ENCODE results near the gene CS.
"Not testable (repeated sequence)": the region's sequence is repeated elsewhere in the genome, so short reads cannot be mapped to it uniquely, and the experiment has no call there.

CS gene

DNA sequence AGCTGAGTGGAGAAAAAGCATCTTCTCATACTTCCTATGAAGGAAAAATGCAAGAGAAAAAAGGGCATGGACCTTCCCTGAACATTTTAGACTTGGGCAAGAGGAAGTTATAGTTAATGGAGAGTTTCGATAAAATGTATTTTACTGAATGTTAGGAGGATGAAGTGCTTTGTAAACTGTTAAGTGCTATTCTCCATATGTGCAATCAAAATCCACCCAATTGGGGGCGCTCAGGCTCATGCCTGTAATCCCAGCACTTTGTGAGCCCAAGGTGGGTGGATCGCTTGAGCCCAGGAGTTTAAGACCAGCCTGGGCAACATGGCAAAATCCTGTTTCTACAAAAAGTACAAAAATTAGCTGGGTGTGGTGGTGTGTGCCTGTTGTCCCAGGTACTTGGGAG lies 17.5 kb upstream of the CS start:
- DNase-seq = no peak

DNA sequence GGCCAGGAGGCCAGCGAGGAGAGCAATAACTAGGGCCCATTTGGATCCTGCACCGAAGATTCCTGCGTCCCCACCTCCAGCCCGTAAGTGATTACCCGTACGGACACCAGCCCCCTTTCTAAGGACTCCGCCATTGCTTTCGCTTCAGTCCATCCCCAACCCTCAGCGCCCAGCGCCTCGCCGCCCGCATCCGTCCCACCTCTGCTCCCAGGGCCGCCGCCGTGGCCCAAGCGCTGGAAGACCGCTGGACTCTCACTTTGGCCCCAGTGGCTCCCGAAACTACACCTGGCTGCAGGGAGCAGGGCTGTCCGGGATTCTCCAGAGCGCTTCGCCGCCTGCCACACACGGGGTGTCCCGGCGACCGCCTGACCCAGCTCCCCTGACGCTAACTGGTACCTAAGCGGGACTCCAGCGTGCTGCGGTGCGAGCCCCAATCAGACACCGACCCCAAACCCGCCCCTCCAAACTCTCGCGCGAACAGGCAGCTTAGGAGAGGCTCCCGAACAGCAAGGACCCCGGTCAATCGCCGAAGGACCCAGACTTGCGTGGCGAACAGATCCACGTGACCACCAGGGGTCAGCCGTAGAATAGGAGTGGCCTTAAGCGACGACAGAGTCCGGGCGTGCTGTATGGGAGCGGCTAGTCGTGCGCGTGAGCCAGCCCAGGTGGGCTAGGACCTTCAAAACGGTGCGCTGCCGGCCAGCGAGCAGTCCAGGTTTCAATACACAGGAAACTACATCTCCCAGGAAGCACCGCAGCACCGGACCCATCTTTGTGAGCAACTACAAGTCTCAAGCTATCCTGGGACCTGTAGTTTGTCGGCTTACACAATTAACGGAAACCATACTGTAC lies 15.7 kb upstream of the CS start, which contains the start of gene CNPY2:
Gene CNPY2, minus strand, starts transcription at position 367 of the 852 bp plus-strand sequence. CDS start 771 bp downstream, outside the sequence.
- DNase-seq = peak; percentile 94 to 96

DNA sequence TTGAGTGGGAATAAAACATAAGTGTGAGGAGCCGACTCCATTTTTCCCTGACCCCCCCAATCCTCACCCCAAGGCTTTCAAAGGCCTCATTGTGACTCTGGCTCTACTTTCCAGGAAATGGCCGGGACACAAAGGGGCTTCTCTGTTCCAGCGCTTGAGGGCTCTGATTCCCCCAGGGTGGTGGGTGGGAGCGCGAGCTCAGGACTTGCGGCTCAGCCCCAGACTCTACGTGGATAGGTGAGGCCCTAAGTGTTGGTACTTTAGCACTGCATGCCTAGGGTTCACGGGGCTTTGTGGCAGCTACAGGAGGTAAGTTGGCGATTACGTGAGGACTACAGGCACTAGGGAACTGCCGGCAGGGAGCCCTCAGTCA lies 15.1 kb upstream of the CS start:
- DNase-seq = no peak

DNA sequence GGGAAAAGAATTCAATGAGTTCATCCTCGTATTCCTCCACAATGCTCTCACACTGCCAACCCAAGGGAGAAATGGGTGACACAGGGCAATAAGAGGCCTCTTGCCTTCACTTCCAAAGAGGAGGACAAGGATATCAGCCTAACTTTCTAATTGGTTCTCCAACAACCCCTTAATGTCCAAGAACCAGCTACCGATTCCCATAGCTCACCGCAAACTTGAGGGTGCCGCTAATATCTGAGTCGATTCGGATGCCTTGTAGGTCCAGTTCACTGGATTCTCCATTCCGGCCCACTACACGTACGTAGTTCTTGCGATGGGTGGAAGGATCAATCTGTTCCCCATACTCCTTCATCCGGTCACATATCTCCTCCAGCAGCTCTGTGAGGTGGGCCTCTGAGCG lies 10.9 kb upstream of the CS start:
- DNase-seq = no peak

DNA sequence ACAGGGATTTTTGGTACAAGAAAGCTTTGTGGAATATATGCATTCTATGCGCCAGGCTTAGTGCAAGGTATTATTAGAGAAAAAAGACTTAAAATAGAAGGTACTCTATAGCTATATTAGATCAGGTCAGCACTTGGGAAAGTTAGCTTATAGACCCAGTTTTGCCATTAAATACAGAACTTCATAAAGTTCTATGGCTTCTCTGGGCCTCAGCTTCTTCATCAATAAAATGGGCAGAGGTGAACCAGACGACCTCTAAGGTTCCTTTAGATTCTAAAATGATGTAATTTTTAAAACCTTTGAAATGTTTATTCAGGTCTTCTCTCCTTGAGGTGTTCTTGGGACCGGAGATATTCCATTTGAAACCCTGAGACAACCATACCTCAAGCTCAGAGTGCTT lies 8.6 kb upstream of the CS start:
- DNase-seq = no peak

DNA sequence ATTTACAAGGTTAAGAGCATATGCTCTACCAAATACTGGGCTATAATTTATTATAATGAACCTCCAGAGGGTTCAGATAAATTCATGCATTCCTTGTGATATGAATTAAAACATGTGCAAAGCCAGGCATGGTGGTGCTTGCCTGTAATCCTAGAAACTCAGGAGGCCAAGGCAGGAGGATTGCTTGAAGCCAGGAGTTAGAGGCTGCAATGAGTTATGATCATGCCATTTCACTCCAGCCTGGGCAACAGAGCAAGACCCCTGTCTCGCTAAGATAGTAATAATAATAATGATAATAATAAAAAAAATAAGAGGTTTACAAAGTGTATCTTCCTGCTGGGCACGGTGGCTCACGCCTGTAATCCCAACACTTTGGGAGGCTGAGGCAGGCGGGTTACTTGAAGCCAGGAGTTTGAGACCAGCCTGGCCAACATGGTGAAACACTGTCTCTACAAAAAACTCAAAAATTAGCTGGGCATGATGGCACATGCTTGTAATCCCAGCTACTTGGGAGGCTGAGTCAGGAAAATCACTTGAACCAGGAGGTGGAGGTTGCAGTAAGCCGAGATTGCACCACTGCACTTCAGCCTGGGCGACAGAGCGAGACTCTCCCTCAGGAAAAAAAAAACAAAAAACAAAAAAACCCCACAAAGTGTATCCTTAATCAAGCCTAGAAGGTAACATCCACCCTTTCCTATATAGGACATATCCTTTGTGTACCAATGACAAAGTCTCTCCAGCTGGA lies 7.3 kb upstream of the CS start:
- DNase-seq = no peak

DNA sequence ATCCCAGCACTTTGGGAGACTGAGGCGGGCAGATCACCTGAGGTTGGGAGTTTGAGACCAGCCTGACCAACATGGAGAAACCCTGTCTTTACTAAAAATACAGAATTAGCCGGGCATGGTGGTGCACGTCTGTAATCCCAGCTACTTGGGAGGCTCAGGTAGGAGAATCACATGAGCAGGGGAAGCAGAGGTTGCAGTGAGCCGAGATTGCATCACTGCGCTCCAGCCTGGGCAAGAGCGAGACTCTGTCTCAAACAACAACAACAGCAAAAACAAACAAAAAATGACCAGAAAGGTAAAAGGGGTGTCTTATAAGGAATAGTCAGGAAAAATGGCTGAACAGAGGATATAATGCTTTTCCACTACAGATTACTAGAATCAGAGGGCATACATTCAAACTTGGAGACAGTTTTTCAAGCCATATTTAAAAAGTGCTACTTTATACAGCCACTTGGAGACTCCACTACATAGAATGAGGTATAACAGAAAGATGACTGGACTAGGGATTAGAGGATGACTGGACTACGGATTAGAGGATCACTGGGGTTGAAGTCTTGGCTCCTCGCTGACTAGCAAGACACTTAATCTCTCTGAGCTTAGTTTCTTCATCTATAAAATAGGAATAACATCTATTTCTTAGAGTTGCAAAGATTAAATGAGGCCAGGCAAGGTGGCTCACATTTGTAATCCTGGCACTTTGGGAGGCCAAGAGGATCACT lies 4.9 kb upstream of the CS start:
- no peak for DNase-seq

DNA sequence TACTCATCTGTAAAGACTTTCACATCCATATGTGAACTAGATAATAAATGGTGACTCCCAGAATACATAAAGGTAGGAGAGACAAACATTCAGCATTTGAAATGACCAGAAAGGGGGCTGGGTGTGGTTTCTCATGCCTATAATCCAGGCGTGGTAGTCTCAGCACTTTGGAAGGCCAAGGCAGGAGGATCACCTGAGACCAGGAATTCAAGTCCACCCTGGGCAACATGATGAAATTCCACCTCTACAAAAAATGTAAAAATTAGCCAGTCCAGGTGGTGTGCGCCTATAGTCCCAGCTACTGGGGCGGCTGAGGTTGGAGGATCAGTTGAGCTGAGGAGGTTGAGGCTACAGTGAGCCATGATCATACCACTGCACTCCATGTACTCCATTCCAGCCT lies 4.1 kb upstream of the CS start:
- DNase-seq = no peak

DNA sequence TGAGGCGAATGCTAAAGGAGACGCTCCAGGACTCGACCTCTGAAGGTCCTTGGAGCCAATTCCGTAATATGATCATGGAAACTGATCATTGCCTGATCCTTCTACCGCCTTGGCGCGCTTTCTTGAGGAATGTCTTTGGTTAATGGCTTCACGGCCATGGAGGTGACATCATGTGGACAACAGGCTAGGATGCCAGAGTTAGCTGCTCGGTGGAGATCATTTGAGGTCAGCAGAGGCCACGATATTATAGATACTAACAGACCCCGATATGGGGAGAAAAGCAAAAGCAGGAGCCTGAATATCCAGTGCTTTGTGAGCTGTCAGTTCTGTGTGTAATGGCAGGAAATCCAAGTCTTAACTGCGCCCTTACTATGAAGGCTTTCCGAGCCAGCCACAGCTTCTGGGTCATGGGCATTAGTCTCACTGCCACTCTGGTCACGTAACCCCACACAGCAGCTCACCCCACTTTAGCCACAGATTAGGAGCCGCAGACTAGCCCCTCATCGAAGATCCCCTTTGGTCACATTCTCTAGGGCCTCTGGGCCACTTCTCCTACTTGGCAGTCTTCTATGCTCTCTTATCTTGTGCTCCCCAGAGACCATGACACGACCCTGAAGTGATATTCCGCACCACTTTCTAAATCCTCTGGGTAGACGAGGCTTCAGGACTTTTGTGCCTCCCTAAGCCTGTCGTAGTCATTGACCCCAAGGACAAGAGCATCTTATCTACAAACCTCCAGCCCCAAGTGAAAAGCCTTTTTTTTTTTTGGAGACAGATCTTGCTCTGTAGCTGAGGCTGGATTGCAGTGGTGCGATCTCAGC lies 724 bp upstream of the CS start:
- no peak for DNase-seq

DNA sequence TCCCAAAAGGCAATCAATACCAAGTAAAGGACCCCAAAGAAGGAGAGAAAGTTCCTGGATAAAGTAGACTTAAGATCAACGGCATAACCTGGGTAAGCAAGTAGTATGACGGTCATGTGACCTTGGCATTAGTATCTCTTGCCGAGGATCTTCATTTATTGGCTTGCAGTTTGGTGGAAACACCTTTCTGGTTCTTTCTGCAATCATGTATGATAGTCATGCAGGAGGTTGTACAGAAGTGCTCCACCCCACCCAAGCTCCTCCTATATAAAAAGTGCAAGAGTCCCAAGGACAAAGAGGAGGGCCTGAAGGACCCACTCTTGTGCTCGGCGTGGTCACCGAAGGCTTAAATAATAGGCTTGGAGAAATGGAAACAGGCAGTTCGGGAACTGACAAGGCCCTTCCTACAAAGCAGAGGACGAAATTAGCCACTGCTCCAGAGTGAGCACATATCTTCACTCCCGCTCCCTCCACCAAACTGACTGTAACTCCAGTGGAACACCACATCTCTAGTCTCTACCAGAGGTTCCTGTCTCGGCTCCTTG lies 750 bp downstream of the CS start:
- peak in 1 of 2 donors; percentile 32 for DNase-seq

DNA sequence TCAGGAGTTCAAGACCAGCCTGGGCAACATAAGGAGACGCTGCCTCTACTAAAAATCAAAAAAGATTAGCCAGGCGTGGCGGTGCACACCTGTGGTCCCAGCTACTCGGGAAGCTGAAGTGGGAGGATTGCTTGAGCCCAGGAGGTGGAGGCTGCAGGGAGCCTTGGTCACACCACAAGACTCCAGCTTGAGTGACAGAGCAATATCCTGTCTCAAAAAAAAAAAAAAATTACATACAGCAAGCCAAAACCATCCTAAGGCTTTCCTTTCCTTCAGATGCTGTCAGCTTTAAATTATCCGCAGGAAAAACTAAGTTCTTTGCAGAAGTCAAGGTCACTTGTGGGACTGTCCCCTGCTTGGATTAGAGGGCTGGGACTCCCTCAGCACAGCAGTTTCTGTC lies 1.3 kb downstream of the CS start:
- no peak for DNase-seq

DNA sequence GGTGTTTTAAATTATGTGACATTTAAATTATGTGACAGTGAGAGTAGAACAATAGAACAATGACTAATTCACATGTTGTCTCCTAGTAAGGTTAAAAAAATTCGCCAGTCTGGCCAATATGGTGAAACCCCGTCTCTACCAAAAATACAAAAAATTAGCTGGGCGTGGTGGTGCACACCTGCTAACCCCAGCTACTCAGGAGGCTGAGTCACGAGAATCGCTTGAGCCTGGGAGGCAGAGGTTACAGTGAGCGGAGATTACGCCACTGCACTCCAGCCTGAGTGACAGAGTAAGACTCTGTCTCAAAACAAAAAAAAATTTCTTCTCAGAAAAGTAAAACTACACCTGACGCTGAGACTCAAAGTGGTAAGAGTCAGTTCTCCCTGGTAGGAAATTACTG lies 2.7 kb downstream of the CS start:
- no peak for DNase-seq

DNA sequence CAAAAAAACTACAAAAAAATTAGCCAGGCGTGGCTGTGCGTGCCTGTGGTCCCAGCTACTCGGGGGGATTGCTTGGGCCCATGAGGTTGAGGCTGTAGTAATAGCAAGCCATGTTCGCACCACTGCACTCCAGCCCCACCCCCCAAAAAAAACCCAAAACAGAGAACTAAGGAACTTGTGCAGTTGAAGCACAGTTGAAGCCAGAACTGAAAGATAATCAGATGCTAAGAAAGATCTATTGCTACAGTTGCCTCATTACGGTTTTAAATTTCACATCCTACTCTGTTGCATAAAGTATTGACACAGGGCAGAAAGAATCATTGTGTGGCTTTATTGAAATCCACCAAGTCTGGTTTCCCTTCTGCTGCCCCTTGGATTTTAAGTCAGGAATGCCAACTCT lies 3.8 kb downstream of the CS start:
- DNase-seq = peak; percentile 21 to 70

DNA sequence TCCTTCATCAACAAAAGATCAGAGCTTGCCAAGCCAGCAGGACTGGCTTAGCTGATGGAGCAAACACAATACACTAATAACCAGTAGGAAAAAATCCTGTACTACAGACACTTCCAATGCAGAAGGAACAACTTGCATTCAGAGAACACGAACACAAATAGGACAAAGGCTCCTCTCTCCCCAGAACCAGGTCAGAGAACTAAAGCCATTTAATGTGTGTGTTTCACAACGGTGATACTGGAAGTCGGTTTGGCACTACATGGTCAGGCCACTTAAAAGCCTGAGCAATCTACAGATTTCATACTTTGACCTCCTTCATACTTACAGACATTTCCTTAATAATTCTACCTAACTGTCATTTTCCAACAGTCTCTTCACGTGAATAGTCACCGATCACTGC lies 6.3 kb downstream of the CS start:
- no peak for DNase-seq

DNA sequence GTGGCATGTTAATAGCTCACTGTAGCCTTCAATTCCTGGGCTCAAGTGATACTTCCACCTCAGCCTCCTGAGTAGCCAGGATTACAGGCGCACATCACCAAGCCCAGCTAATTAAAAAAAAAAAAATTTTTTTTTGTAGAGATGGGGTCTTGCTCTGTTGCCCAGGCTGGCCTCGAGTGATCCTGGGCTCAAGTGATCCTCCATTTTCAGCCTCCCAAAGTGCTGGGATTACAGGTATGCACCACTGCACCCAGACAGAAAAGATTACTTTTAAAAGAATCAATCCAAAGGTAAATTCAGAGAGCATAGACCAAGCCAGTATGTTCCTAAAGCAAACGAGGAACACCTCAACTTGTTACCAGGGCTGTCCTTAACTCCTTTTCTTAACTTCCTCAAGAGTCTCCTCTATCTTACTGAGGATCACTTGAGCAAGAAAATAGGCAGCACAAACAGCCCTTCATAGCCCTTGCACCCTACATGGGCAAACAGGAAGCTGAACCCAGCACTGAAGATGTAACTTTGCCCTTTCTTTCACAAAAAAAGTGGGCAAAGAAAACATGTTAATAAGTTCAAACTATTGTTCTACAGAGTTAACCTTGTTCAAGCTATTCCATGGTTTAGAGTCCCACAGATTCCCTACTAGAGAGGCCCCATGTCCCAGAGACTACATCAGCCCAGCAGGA lies 11.3 kb downstream of the CS start:
- DNase-seq = peak; percentile 60 to 71

DNA sequence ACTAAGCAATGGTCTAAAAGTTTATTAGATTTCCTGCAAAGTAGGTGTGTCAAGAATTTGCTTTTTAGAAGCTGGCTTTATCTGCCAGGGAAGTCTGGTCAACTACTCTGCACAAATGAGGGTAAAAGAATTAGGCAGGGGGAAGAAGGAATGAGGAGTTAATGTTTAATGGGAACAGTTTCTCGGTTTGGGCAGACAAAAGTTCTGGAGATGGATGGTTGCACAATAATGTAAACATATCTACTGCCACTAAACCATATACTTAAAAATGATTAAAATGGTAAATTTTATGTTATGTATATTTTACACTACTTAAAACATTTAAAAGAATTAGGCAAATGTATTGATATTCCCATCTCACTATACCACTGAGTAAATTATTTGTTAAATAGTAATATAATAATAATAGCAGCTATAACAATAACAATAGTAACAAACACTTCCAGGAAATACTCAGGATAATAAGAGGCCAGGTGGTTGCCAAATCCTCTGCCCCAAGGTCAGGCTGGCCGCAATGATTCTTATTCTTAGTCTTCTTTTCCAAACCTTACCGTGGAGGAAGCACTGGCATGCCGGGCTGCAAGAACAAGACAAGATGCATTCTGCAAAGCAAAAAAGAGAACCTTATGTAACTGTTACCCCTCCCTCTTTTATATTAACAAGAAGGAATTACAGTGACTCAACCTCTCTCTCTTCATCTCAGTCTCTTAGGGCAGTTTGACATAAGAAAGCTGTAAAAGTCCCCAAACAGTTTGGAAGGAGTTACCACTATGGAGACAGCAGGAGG lies 13.9 kb downstream of the CS start:
- DNase-seq = no peak

DNA sequence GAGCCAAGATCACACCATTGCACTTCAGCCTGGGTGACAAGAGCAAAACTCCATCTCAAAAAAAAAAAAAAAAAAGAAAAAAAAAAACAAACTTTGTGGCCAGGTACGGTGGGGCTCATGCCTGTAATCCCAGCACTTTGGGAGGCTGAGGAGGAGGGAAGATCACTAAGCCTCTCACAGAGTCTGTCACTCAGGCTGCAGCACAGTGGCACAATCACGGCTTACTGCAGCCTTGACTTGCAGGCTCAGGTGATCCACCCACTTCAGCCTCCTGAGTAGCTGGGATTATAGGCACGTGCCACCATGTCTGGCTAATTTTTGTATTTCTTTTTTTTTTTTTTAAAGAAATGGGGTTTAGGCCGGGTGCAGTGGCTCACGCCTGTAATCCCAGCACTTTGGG lies 15.9 kb downstream of the CS start:
- DNase-seq = not testable (repeated sequence)

DNA sequence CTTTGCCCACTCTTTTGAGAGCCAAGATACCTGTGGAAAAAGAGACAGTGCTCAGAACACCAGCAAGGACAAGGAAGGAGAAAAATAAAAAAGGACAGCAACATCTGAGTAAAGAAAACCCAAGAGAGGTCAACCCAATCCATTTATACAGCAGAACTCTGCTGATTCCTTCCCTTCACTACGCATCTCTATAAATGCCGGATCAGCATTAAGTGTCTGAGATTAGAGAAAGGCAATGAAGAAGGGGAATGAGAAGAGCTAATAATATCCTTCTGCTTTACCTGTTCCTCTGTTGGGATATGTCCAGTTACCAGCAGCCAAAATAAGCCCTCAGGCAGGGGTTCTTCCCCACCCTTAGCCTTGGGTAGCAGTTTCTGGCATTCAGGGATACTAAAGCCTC lies 17.6 kb downstream of the CS start:
- no peak for DNase-seq

DNA sequence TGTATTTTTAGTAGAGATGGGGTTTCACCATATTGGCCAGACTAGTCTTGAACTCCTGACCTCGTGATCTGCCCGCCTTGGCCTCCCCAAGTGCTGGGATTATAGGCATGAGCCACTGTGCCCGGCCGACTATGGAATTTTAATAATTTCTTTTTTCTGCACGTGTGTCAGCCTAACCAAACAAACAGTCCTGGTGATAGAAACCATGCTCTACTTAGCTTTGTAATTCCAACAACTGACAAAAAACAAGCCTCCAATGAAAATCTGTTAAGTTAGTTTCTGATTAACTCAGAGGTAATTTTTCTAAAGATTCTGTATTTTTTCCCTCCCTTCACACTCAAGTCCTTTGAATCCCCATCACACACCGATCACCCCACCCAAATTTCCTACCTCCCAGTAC lies 18.1 kb downstream of the CS start:
- no peak for DNase-seq

DNA sequence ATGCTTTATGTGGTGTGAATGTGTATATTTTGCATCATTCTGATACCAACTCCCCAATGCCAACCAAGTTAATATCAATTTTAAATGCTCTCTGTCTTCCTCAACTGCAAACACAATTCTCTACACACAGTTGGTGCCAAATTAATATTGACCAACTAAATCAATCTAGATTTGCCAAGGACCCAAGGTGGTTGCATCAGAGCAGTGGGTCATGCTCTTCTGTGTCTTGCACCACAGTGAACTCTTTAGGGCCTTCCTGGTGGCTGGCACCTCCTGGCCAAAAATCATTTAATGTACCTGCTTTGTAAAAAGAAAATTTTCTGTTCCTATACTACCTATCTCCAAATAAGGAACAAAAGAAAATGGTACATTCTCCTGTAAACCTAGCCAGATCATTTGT lies 19.3 kb downstream of the CS start:
- DNase-seq = peak in 1 of 2 donors; percentile 10

DNA sequence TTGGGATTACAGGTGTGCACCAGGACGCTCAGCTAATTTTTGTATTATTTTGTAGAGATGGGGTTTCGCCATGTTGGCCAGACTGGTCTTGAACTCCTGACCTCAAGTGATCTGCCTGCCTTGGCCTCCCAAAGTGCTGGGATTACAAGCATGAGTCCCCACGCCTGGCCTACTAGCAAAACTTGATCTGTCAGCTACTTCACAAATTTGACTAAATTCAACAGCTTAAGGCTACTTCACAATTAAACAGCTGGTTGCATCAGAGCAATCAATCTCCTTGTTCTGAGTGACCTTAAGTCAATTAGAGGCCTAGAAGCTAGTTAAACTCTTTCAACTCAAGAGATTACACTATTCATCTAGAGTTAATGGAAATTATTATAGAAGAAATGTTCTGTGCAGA lies 21.2 kb downstream of the CS start:
- DNase-seq = no peak
